ENCODE results near the gene ABCA2. TPM values are rescaled to one million over a fixed set of nuclear protein-coding genes. Genes with fewer than 3 reads are reported as not detected.

The ABCA2 gene
- total and polyA plus RNA-seq, 2 donors from 2014 or later, result 39.2 to 72.1 TPM

DNA sequence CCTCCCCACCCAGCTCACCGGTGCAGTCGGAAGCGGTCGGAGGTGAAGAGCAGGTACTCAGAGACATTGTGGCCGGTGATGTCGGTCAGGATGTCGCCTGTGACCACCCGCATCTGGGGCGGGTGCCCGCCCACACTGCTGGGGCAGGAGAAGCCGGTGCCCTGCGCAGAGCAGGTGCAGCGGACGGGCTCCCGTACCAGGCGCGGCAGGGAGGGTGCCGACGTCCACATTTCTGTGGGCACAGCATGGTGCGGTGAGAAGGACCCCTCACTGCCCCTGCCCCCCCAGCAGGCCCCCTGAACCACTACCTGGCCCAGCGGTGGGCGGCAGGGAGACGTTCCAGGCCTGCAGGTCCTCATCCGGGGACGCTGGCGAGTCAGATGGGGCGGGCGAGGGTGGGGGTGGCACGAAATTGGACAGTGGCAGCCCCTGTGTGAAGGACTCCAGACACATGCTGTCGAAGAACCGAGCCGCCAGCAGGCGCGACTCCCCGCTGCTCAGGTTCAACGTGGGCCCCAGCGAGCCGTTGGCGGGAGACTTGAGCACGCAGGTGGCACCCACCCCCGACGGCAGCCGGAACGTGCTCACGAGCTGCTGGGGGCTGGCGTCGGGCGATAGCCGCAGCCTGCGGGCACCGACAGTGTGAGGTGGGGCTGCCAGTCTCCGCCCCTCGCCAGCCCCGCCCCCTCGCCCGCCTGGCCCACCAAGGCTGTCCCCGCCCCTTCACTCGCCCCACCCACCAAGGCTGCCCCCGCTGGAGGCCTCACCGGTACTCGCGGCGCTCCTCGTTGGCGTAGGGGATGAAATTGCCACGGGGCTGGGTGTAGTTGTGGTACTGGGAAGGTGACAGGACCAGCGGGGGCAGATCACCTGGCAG lies 15.1 kb downstream of the ABCA2 start:
- Histone ChIP-seq H3K9me3 (ENCODE audit: control insufficient read depth in 2 of 3, insufficient read depth in 1 of 3, low read length in 3 of 3) (no peaks in the 10 kb centered on the region), H3K4me3 (ENCODE audit: low read length in 3 of 3) (no peak overlapping the region), H3K4me1 (ENCODE audit: control insufficient read depth in 2 of 3, insufficient read depth in 2 of 3, low read depth in 1 of 3, low read length in 3 of 3) (no peaks in the 10 kb centered on the region), H3K27me3 (ENCODE audit: control insufficient read depth, insufficient read depth, low read length) (no peaks in the 10 kb centered on the region), H3K27ac (ENCODE audit: low read depth in 2 of 2, low read length in 2 of 2) (no peak overlapping the region), H3K9ac (ENCODE audit: low read length in 3 of 3) (no peak overlapping the region), H3K36me3 (ENCODE audit: control insufficient read depth in 2 of 3, insufficient read depth in 3 of 3, low read length in 3 of 3) (peaks cover 0 to 8% (median 0%) of the 10 kb centered on the region in 3 donors)
- TF ChIP-seq CTCF (IDR thresholded peaks at IDR 0.05; ENCODE audit: borderline replicate concordance, extremely low read depth, insufficient read depth), result no peak
- intact Hi-C loops (cut with DNase I), result no loop called here
- FAIRE-seq (no peak), DNase-seq (no peak)

- no peak for FAIRE-seq
- H3K9ac ChIP-seq (ENCODE audit: low read length in 3 of 3), result no peak overlapping the region
- no peak overlapping the region for H3K27ac ChIP-seq (ENCODE audit: low read depth in 2 of 2, low read length in 2 of 2)
- H3K9me3 ChIP-seq (ENCODE audit: control insufficient read depth in 2 of 3, insufficient read depth in 1 of 3, low read length in 3 of 3), result no peaks in the 10 kb centered on the region
- no peak for TF ChIP-seq CTCF (IDR thresholded peaks at IDR 0.05; ENCODE audit: borderline replicate concordance, extremely low read depth, insufficient read depth)
- peaks cover 0 to 5% (median 0%) of the 10 kb centered on the region in 3 donors for H3K36me3 ChIP-seq (ENCODE audit: control insufficient read depth in 2 of 3, insufficient read depth in 3 of 3, low read length in 3 of 3)
- intact Hi-C loops (cut with DNase I), result no loop called here
- no peak overlapping the region for H3K4me3 ChIP-seq (ENCODE audit: low read length in 3 of 3)
- DNase-seq, result no peak
- H3K4me1 ChIP-seq (ENCODE audit: control insufficient read depth in 2 of 3, insufficient read depth in 2 of 3, low read depth in 1 of 3, low read length in 3 of 3), result peaks cover 0 to 4% (median 0%) of the 10 kb centered on the region in 3 donors
- no peaks in the 10 kb centered on the region for H3K27me3 ChIP-seq (ENCODE audit: control insufficient read depth, insufficient read depth, low read length)
Measured at GRCh38 chr9:137011907-137012675, 15.9 kb downstream of the ABCA2 start.

DNA sequence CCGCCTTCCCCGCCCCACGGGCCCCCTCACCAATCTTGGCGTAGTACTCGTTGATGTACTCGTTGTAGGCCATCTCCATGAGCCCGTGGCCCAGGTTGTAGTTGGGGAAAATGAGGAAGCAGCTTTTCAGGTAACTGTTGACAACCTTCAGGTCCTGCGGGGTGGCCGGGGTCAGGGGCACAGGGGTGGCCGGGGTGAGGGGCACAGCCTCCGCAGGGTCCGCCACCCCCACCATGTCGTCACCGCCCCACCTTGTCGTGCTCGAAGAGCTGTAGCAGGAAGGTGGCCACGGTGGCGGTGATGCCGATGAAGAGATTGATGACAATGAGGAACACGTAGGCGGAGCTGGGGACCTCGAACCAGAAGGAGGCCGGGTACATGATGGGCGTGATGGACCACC lies 16.9 kb downstream of the ABCA2 start:
- no peak for DNase-seq
- H3K27ac ChIP-seq (ENCODE audit: low read depth in 2 of 2, low read length in 2 of 2), result no peak overlapping the region
- FAIRE-seq, result no peak
- no peaks in the 10 kb centered on the region for H3K9me3 ChIP-seq (ENCODE audit: control insufficient read depth in 2 of 3, insufficient read depth in 1 of 3, low read length in 3 of 3)
- peaks cover 0 to 4% (median 0%) of the 10 kb centered on the region in 3 donors for H3K4me1 ChIP-seq (ENCODE audit: control insufficient read depth in 2 of 3, insufficient read depth in 2 of 3, low read depth in 1 of 3, low read length in 3 of 3)
- H3K27me3 ChIP-seq (ENCODE audit: control insufficient read depth, insufficient read depth, low read length), result no peaks in the 10 kb centered on the region
- no peak overlapping the region for H3K9ac ChIP-seq (ENCODE audit: low read length in 3 of 3)
- no peak for TF ChIP-seq CTCF (IDR thresholded peaks at IDR 0.05; ENCODE audit: borderline replicate concordance, extremely low read depth, insufficient read depth)
- H3K36me3 ChIP-seq (ENCODE audit: control insufficient read depth in 2 of 3, insufficient read depth in 3 of 3, low read length in 3 of 3), result no peaks in the 10 kb centered on the region
- no peak overlapping the region for H3K4me3 ChIP-seq (ENCODE audit: low read length in 3 of 3)
- intact Hi-C loops (cut with DNase I), result no loop called here

Measured in kidney (tissue), 14 donors.